Measurements from ENCODE around the gene LCN2.

Gene LCN2

GRCh38 chr9:128115187-128116103 is 33.8 kb upstream of the LCN2 start:
- DNase-seq = no peak

- DNase-seq = no peak
These were observed 32.9 kb upstream of the LCN2 start for GRCh38 chr9:128116104-128117083.

- DNase-seq = peak; percentile 79
These were observed 31.4 kb upstream of the LCN2 start for GRCh38 chr9:128117613-128118471.

- DNase-seq = no peak
These were observed 30.8 kb upstream of the LCN2 start for GRCh38 chr9:128118472-128118857.

GRCh38 chr9:128118971-128119665 is 30.1 kb upstream of the LCN2 start:
- DNase-seq = no peak

- no peak for DNase-seq
These were observed 29.1 kb upstream of the LCN2 start for GRCh38 chr9:128120061-128120740.

GRCh38 chr9:128120741-128121465 is 28.4 kb upstream of the LCN2 start:
- no peak for DNase-seq

GRCh38 chr9:128121466-128121810 is 27.8 kb upstream of the LCN2 start:
- no peak for DNase-seq

- DNase-seq = no peak
These were observed 27.1 kb upstream of the LCN2 start for GRCh38 chr9:128121924-128122808.

GRCh38 chr9:128122809-128123175 is 26.5 kb upstream of the LCN2 start:
- DNase-seq = no peak

GRCh38 chr9:128123451-128124080 is 25.7 kb upstream of the LCN2 start:
- DNase-seq = no peak

GRCh38 chr9:128124451-128124850 is 24.8 kb upstream of the LCN2 start:
- DNase-seq = no peak

GRCh38 chr9:128124873-128125579 is 24.2 kb upstream of the LCN2 start:
- peak; percentile 20 to 52 for DNase-seq

- no peak for DNase-seq
These were observed 23.5 kb upstream of the LCN2 start for GRCh38 chr9:128125580-128126354.

GRCh38 chr9:128127568-128127989 is 21.7 kb upstream of the LCN2 start, which contains the start of gene PTGES2:
TSS of gene PTGES2 (minus strand) at chr9:128127729. CDS start at chr9:128127717, 12 bp downstream.
- peak; percentile 68 to 84 for DNase-seq

- peak; percentile 88 to 91 for DNase-seq
These were observed 21.0 kb upstream of the LCN2 start for GRCh38 chr9:128127990-128128835.

Data from NCI-H2081 (cell line).